ENCODE results near the gene CCDC197. TPM values are rescaled to one million over a fixed set of nuclear protein-coding genes. Genes with fewer than 3 reads are reported as not detected.

The CCDC197 gene
- polyA plus RNA-seq, 3 donors: not detected

DNA sequence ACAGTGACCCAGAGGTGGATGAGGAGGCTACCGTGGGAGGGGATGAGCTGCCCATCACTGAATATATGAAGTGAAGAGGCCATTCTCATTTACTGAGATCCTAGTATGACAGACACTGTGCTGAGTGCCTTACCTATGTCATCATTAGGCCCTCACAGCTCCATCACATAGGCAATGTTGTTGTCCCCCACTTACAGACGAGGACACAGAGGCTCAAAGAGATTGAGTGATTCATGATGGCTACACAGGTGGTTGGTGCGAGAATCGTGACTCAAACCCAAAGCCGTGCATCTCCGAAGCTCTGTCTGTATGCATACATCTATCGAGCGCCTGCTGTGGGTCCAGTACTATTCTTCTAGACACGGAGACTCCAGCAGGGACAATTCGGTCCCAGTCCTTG lies 5.9 kb upstream of the CCDC197 start:
- 83 to 87% (median 84%) methylated on average over 10 of the region's 10 CpGs for WGBS, 3 donors
- no peak overlapping the region for H3K27ac ChIP-seq (ENCODE audit: low read depth, low read length)

DNA sequence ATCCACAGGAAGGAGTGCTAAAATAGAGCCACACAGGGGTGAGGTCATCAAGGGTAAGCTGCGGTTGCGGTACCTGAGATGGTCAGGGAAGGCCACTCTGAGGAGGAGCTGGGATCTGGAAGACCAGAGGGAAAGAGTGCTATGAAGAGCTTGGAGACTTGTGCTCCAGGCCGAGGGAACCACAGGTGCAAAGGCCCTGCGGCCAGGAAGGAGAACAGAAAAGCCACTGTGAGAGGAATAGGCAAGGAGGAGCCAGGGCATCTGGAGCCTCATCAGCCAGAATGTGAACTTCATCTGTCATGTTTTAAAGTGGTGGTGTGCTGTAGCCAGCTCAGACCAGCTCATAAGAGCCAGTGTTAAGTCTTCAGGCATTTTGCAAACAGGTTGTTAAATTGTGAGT lies 5.5 kb upstream of the CCDC197 start:
- 89 to 99% (median 92%) methylated on average over 4 of the region's 4 CpGs for WGBS, 3 donors
- no peak overlapping the region for H3K27ac ChIP-seq (ENCODE audit: low read depth, low read length)

DNA sequence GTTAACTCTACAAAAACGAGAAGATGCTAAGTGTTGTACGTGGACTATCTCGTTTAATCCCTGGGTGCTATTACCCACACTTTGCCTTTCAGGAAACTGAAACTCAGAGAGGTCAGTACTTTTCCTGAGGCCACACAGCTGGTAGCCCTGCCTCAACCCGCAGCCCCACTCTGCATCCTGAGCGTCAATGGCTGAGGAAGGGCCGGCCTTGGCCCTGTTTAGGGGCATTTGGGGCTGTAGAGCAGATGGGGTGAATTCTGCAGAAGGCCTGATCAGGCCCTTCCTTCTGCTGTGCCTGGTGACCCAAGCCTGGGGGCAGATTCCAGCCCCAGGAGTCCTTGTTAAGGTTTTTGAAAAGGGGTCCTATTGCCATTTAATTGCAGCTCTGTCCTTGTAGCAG lies 3.7 kb upstream of the CCDC197 start:
- 72 to 78% (median 75%) methylated on average over 6 of the region's 6 CpGs for WGBS, 3 donors
- H3K27ac ChIP-seq (ENCODE audit: low read depth, low read length): no peak overlapping the region

DNA sequence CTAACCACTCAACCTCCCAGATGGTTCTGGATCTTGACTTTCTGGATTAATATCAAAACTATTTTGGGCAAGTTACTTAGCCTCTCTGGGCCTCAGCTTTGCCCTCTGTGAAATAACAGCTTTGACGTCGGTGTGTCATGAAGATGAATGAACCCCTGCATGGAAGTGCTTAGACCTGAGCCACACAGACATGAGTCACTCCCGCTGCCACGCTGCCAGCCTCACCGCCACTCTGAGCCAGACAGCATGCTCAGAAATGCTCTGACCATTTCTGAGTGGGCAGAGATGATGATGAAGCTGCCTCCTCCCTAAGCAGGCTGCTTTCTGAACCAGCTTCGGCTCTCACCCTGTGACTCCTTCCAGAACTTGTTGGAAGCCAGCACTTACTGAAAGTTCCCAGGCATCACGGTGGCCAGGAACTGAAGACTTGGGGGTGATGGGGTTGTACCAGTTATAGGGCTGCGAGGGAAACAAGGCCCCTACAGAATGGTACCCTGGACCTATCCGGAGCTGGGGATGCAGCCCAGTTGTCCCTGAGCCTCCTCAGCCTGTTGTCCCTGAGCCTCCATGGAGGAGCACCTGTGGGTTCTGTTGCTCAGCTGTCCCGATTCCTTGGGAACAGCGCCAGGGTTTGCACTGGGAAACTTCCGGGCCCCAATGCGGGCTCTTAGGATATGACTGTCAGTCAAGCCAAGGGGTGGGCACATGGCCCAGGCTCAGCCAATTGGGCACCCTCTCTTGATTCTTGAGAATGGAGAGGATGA lies 2.0 kb upstream of the CCDC197 start:
- WGBS, 3 donors: 46 to 58% (median 55%) methylated on average over 13 of the region's 13 CpGs
- H3K27ac ChIP-seq (ENCODE audit: low read depth, low read length): no peak overlapping the region

DNA sequence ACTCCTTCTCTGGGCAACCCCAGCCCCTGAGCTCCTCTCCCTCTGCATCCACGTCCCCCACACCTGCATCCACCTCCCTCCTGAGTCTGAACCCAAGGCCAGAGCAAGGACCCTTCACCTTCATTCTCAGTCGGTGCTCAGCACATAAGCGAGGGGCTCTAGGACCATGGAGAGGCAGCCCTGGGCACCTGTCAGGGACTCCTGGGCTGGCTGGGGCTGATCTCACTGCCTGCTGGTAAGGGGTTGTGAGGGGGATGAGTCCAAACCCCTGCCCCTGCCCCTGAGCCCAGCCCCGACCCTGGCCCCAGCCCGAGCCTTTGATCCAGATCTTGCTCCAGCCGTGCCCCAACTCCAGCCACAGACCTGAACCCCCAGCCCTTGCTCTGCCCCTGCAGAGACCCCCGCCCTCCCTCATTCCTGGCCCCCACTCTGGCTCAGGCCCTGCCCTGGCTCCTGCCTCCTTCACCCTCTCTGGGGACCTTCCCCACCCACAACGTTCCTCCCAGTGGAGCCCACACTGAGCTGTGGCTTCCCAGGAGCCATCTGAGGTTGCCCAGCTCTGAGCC lies 888 bp upstream of the CCDC197 start:
- 47 to 64% (median 48%) methylated on average over 8 of the region's 8 CpGs for WGBS, 3 donors
- no peak overlapping the region for H3K27ac ChIP-seq (ENCODE audit: low read depth, low read length)

DNA sequence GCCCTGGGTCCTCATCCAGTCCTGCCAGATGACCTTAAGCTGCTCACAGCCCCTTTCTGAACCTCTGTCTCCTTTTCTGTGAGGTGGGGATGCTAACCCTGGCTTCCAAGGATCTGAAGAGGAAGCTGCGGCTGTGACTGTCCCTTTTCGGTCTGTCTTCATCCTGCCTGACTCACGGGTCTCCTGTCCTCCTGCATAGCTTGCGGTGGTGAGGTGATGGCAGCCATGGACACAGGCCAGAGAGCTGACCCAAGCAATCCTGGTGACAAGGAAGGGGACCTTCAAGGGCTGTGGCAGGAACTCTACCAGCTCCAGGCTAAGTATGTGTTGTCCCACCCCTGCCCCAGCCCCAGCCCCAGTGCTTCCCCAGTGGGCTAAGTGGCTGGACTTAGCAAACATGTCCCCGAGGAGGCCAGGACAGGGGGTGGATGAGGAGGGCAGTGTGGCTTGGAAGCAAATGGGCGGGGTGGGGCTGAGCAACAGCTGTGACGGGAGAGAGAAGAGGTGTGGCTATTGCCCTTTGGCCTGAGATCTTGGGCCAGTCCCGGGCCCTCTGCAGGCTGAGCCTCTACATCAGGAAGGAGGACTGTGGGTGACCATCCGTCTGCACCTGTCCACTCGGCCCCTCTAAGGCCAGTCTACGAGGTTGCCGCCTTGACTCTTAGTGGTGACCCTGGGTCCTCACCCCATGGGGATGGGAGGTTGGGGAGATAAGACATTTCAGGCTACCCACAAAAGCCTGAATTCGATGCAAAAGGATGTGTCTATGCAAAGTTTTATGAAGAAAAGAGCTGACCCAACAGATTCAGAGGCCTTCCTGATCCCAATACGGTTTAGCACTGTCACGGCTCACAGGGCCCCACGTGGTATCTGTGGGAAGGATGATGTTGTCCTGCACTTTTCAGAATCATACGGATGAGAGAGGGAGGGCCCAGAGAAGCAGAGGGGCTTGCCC lies 1.1 kb downstream of the CCDC197 start:
- no peak overlapping the region for H3K27ac ChIP-seq (ENCODE audit: low read depth, low read length)
- 83 to 92% (median 85%) methylated on average over 17 of the region's 17 CpGs for WGBS, 3 donors

DNA sequence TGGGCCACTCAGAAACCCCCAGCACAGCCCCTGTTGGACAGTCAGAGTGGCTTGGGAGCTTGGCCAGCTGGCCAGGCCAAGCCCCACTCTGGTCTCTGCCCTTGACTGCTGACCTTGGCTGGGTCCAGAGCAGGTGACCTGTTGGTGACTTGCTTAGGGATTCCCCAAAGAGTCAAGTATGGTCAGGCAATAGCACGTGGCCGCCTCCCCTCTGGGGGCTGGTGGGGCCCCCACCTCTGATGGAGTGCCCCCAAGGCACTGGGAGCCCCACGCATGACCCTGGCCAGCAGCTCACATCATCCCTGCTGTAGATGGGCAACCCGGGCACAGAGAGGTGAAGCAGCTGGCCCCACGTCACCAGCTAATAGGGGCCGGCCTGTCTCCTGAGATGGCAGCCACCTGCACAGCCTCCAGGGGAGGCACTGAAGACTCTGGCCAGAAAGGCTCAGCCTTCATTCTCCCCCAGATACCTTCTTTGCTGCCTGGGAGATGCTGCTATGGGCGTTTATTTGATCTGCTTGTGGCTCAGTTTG lies 1.8 kb downstream of the CCDC197 start:
- 81 to 93% (median 82%) methylated on average over 7 of the region's 7 CpGs for WGBS, 3 donors
- H3K27ac ChIP-seq (ENCODE audit: low read depth, low read length): no peak overlapping the region

DNA sequence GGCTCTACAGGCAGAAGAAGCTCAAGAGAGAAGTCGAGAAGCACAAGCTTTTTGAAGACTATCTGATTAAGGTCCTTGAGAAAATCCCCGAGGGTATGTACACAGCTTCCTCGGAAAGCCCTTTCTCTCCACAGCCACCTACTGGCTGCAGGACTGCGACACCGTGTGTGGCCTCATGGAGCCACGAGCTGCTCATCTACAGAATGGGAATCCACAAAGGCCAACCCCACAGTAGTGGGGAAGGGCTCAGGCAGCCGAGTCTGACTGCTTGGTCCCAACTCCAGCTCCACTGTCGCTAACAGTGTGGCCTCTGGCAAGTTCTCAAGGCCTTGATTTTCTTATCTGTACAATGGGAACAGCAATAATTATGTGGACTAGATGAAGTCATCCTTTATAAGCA lies 2.5 kb downstream of the CCDC197 start:
- 64 to 78% (median 72%) methylated on average over 8 of the region's 8 CpGs for WGBS, 3 donors
- H3K27ac ChIP-seq (ENCODE audit: low read depth, low read length): no peak overlapping the region

DNA sequence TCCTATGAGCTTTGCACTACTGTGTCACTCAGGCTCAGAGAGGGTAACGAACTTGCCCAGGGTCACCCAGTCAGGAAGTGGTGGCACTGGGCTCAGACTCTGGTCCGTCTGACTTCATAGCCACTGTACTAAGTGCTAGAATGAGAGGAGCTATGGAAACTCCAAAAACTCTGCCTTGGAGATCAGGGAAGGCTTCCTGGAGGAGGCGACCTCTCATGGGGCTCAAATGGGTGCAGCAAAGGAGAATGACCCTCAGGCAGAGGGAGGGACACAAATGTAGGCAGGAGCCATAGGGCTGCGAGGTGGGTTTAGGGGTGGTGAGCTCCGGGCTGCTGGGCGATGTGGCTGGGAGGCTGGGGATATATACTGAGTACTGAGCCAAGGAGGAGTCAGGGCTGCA lies 3.2 kb downstream of the CCDC197 start:
- no peak overlapping the region for H3K27ac ChIP-seq (ENCODE audit: low read depth, low read length)
- 79 to 86% (median 83%) methylated on average over 6 of the region's 6 CpGs for WGBS, 3 donors

DNA sequence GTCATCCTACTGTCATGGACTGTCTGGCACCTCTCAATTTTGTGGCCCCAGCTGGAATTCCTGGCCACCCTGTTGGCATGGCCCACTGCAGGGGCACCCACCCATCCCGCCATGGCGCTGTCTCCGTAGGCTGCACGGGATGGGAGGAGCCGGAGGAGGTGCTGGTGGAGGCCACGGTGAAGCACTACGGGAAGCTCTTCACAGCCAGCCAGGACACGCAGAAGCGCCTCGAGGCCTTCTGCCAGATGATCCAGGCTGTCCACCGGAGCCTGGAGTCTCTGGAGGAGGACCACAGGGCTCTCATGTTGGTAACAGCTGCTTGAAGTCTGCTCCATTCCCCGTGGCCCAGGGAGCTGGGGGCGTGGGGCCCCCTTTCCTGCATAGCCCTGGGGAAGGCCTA lies 3.9 kb downstream of the CCDC197 start:
- no peak overlapping the region for H3K27ac ChIP-seq (ENCODE audit: low read depth, low read length)
- 56 to 67% (median 59%) methylated on average over 13 of the region's 13 CpGs for WGBS, 3 donors

DNA sequence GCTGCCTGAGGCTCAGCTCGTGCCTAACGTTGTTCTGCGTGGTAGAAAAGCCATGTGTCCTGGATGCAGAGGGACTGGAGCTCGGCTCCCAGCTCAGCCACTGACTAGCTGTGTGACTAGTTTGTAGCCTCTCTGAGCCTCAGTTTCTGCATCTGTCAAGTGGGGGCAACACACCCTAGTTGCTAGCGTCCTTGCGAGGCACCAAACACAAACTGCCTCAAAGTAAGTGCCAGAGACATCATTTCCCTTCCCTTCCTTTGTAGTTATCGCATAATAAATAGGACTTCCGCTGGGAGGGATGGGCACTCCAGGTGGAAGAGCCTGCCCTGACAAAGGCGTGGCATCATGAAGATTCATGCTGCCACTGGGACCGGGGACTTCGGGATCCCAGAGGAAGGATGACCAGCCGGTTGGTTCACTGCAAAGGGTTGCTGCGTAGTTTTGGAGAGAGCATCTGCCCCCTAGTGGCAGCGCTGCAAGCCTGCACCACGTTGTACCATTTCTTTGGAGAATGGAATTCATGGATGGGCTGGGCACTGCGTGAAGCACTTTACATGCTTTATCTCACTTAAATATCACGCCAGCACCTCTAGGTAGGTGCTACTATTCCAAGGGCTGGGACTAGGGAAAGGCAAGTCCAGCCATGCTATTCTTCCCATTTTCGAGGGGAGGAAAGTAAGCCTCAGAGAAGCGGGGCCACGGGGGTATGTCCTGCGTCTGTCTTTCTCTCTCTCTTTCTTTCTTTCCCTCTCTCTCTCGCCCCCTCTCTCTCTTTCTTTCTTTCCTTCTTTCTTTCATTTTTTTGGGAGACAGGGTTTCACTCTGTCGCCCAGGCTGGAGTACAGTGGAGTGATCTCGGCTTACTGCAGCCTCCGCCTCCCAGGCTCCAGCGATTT lies 4.6 kb downstream of the CCDC197 start:
- H3K27ac ChIP-seq (ENCODE audit: low read depth, low read length): no peak overlapping the region
- 37 to 41% (median 40%) methylated on average over 26 of the region's 26 CpGs for WGBS, 3 donors

DNA sequence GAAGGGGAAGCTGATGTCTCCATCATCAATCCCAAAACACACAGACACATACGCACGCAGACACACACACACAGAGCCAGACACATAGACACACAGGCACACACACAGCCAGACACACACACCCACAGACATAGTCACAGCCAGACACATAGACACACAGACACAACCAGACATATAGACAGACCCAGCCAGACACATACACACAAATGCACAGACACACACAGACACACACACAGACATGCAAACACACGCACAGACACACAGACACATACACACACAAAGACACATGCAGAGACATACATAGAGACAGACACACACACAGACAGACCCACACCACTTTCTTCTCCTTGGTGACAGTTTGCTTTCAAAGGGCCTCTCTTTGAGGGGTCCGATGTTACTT lies 6.3 kb downstream of the CCDC197 start:
- no peak overlapping the region for H3K27ac ChIP-seq (ENCODE audit: low read depth, low read length)
- WGBS, 3 donors: 72 to 83% (median 76%) methylated on average over 3 to 4 of the region's 4 CpGs

DNA sequence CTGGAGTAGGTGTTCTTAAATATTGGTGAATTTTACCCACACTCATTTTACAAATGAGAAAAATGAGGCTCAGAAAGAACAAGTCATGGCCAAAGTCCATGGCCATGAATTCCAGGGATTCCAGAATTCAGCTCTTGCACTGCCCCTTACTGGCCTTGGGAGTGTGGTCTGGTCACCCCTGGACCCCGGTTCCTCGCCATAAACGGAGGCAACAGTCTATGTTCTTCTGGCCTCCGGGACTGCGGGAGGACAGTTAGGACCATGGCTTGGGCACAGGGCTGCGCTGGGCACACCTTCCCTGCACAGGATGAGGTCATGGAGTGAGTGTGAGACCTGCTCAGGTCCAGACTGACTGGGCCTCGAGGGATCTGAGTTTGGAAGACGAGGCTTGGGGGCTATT lies 6.9 kb downstream of the CCDC197 start:
- 66 to 75% (median 71%) methylated on average over 8 of the region's 8 CpGs for WGBS, 3 donors
- no peak overlapping the region for H3K27ac ChIP-seq (ENCODE audit: low read depth, low read length)

DNA sequence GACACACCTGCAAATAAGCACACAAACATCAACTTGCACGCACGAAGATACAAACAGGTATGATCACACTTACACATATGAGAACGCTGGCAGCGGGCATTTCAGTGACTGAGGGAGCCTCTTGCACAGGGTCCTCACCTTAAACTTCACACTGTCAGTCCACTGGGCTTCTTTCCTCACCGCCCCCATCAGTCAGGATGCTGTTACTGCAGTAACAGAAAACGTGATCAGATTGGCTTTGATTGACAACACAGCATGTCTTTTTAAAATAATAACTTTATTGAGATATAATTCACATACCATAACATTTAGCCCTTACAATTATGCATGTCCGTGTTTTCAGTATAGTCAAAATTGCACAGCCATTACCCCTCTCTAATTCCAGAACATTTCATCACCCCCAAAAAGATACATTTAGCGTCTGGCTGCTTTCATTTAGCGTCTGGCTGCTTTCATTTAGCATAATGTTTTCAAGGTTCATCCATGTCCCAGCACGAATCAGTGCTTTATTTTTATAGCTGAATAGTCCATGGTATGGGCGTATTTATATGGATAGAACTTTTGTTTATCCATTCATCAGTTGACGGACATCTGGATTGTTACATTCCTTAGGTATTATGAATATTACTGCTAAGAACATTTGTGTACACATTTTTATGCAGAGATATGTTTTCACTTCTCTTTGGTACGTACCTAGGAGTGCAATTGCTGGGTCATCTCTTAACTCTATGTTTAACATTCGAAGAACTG lies 8.4 kb downstream of the CCDC197 start:
- no peak overlapping the region for H3K27ac ChIP-seq (ENCODE audit: low read depth, low read length)
- WGBS, 3 donors: 48 to 51% (median 48%) methylated on average over 14 of the region's 14 CpGs

DNA sequence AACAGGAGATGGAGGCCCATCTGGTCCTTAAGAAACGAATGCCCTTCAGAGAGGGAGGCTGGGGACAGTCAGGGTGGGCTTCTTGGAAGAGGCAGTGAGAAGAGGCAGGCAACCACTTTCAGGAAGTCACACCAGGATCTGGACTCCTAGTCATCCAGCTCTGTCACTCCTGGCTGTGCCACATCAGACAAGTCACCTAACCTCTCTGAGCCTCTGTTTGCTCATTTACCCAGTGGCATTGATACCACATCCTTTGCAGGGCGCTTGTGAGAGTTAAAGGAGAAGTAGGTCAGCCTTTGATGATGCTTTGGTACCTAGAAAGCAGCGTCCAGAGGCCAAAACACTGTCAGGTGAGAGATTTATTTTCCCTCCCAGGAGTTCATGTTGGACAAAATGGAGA lies 11.1 kb downstream of the CCDC197 start:
- WGBS, 3 donors: 74 to 77% (median 74%) methylated on average over 3 of the region's 3 CpGs
- no peak overlapping the region for H3K27ac ChIP-seq (ENCODE audit: low read depth, low read length)

DNA sequence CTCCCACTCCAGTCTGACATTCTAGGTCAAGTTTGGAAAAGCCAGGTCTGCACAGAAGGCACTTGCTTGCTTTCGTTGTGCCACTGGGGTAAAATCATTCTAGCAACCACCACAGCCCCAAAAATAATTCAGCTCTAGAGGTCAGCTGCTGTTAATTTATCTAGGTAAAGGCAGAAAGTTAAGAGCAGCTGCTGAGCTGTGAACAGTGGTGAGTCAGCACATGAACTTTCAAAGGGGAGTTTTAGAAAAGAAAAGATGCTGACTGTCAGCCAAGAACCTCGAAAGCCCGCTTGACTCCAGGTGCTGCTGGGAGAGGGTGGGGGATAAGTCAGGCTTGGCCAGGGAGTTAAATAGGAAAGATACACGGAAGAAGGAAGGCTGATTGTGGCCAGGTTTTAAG lies 12.7 kb downstream of the CCDC197 start:
- 22 to 39% (median 33%) methylated on average over 4 of the region's 4 CpGs for WGBS, 3 donors
- H3K27ac ChIP-seq (ENCODE audit: low read depth, low read length): no peak overlapping the region

DNA sequence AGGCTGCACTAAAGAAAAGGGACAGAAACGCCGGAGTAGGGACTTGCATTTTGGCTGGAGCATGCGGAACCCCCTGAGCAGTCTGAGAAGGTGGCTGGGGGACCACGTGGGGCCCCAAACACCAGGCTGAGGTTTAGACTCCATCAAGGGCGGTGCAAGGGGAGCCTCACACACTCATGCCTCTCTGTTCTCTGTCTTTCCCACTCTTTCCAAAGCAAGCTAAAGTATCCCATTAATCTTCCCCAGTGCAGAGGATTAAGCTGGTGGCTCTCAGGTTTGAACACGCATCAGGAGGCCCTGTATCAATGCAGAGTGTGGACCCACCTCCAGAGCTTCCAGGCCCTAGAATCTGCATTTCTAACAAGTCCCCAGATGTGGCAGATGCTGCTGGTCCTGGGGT lies 13.5 kb downstream of the CCDC197 start:
- no peak overlapping the region for H3K27ac ChIP-seq (ENCODE audit: low read depth, low read length)
- WGBS, 3 donors: 83 to 93% (median 86%) methylated on average over 6 of the region's 6 CpGs

All from adipose tissue (tissue), 3 donors.